ENCODE results near the gene MRS2. TPM values are rescaled to one million over a fixed set of nuclear protein-coding genes. Genes with fewer than 3 reads are reported as not detected.
"Not testable (repeated sequence)": the region's sequence is repeated elsewhere in the genome, so short reads cannot be mapped to it uniquely, and the experiment has no call there.

Gene MRS2
- polyA plus RNA-seq, 1 donor from 2014 or later = 47.9 TPM

DNA sequence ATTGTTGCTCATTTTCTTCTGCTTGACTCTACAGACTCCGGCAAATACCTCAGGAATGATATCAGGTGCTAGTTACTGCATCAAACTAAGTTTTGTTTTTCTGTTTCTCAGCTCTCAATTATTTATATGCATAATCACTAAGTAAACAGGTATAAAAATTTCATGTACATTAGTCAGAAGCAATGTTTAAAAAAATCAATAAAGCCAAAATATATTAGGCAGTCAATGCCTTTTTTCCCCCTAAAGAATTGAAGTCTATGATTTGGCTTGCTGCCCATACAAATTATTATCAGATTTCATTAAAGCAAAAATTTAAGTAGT lies 20.6 kb upstream of the MRS2 start:
- Histone ChIP-seq H3K79me2 (replicated peaks; ENCODE audit: insufficient read depth, low read length) (no peaks in the 10 kb centered on the region), H3K9ac (ENCODE audit: low read length) (no peak overlapping the region), H3K27me3 (ENCODE audit: insufficient read depth, low read depth, low read length) (no peaks in the 10 kb centered on the region), H3K9me2 (ENCODE audit: insufficient read depth, low read length) (no peaks in the 10 kb centered on the region), H2AFZ (ENCODE audit: low read depth, low read length) (no peak overlapping the region), H4K20me1 (ENCODE audit: insufficient read depth) (no peaks in the 10 kb centered on the region), H3K4me2 (ENCODE audit: low read length) (no peak overlapping the region), H3K36me3 (ENCODE audit: insufficient read depth, low read length) (no peaks in the 10 kb centered on the region), H3K27ac (ENCODE audit: low read length) (no peak overlapping the region), H3K4me3 (ENCODE audit: low read length) (no peak overlapping the region), H3F3A (ENCODE audit: insufficient read depth, low read length, poor library complexity, severe bottlenecking) (no peaks in the 10 kb centered on the region), H3K9me3 (ENCODE audit: low read length) (no peaks in the 10 kb centered on the region)
- TF ChIP-seq, protein P1, sequence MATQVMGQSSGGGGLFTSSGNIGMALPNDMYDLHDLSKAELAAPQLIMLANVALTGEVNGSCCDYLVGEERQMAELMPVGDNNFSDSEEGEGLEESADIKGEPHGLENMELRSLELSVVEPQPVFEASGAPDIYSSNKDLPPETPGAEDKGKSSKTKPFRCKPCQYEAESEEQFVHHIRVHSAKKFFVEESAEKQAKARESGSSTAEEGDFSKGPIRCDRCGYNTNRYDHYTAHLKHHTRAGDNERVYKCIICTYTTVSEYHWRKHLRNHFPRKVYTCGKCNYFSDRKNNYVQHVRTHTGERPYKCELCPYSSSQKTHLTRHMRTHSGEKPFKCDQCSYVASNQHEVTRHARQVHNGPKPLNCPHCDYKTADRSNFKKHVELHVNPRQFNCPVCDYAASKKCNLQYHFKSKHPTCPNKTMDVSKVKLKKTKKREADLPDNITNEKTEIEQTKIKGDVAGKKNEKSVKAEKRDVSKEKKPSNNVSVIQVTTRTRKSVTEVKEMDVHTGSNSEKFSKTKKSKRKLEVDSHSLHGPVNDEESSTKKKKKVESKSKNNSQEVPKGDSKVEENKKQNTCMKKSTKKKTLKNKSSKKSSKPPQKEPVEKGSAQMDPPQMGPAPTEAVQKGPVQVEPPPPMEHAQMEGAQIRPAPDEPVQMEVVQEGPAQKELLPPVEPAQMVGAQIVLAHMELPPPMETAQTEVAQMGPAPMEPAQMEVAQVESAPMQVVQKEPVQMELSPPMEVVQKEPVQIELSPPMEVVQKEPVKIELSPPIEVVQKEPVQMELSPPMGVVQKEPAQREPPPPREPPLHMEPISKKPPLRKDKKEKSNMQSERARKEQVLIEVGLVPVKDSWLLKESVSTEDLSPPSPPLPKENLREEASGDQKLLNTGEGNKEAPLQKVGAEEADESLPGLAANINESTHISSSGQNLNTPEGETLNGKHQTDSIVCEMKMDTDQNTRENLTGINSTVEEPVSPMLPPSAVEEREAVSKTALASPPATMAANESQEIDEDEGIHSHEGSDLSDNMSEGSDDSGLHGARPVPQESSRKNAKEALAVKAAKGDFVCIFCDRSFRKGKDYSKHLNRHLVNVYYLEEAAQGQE (IDR thresholded peaks at IDR 0.05; ENCODE audit: borderline replicate concordance) = no peak
- no peak for TF ChIP-seq TAF1 (IDR thresholded peaks at IDR 0.05; ENCODE audit: low read depth)
- TF ChIP-seq POLR2AphosphoS5 (IDR thresholded peaks at IDR 0.05) = no peak
- TF ChIP-seq SMC3 (conservative IDR thresholded peaks at IDR 0.05; ENCODE audit: poor library complexity) = no peak
- TF ChIP-seq RAD21 (conservative IDR thresholded peaks at IDR 0.05) = no peak

GRCh38 chr6:24382891-24383494 lies 19.7 kb upstream of the MRS2 start:
- H3K9me2 ChIP-seq (ENCODE audit: insufficient read depth, low read length); H3K4me2 ChIP-seq (ENCODE audit: low read length); H3K27ac ChIP-seq (ENCODE audit: low read length); H3K9ac ChIP-seq (ENCODE audit: low read length); H2AFZ ChIP-seq (ENCODE audit: low read depth, low read length); H3K27me3 ChIP-seq (ENCODE audit: insufficient read depth, low read depth, low read length); H3K9me3 ChIP-seq (ENCODE audit: low read length); H3F3A ChIP-seq (ENCODE audit: insufficient read depth, low read length, poor library complexity, severe bottlenecking); H4K20me1 ChIP-seq (ENCODE audit: insufficient read depth); H3K4me3 ChIP-seq (ENCODE audit: low read length); H3K36me3 ChIP-seq (ENCODE audit: insufficient read depth, low read length); H3K79me2 ChIP-seq (replicated peaks; ENCODE audit: insufficient read depth, low read length): not testable (repeated sequence)

GRCh38 chr6:24384369-24385130 lies 18.2 kb upstream of the MRS2 start:
- not testable (repeated sequence) for H3K9me3 ChIP-seq (ENCODE audit: low read length); H3K27ac ChIP-seq (ENCODE audit: low read length); H3K9ac ChIP-seq (ENCODE audit: low read length); H3K9me2 ChIP-seq (ENCODE audit: insufficient read depth, low read length); H3F3A ChIP-seq (ENCODE audit: insufficient read depth, low read length, poor library complexity, severe bottlenecking); H3K4me3 ChIP-seq (ENCODE audit: low read length); H3K27me3 ChIP-seq (ENCODE audit: insufficient read depth, low read depth, low read length); H3K36me3 ChIP-seq (ENCODE audit: insufficient read depth, low read length); H3K79me2 ChIP-seq (replicated peaks; ENCODE audit: insufficient read depth, low read length); H3K4me2 ChIP-seq (ENCODE audit: low read length); H2AFZ ChIP-seq (ENCODE audit: low read depth, low read length); H4K20me1 ChIP-seq (ENCODE audit: insufficient read depth)
